NCI-H2171 treated with DMSO at 0.1 percent for 48 hours (cell line): Measurements from ENCODE around the gene HEXD.
A peak's percentile ranks its signal among the peaks of the same experiment; 100 is the strongest.
"Not testable (repeated sequence)": the region's sequence is repeated elsewhere in the genome, so short reads cannot be mapped to it uniquely, and the experiment has no call there.

Source experiments
- DNase-seq: peaks from one replicate; lab custom pipeline; 2025; lab: John Stamatoyannopoulos, UW

Gene HEXD

GRCh38 chr17:82458885-82459424, 40.8 kb downstream of the HEXD start:
- DNase-seq: no peak

GRCh38 chr17:82459936-82460335, 41.8 kb downstream of the HEXD start:
- not testable (repeated sequence) for DNase-seq

GRCh38 chr17:82461827-82462524, 43.8 kb downstream of the HEXD start:
- no peak for DNase-seq

GRCh38 chr17:82463391-82463790, 45.2 kb downstream of the HEXD start:
- no peak for DNase-seq

- DNase-seq: no peak
Measured at GRCh38 chr17:82463925-82464566, 45.9 kb downstream of the HEXD start.

- DNase-seq: no peak
Measured at GRCh38 chr17:82464567-82464929, 46.4 kb downstream of the HEXD start.

GRCh38 chr17:82465023-82465603, 47.0 kb downstream of the HEXD start:
- DNase-seq: no peak

GRCh38 chr17:82468692-82469091, 50.5 kb downstream of the HEXD start:
- DNase-seq: no peak

GRCh38 chr17:82470065-82470464, 51.9 kb downstream of the HEXD start:
- no peak for DNase-seq

GRCh38 chr17:82474223-82475010, 56.3 kb downstream of the HEXD start:
- peak; percentile 94 for DNase-seq

- no peak for DNase-seq
Measured at GRCh38 chr17:82475458-82475857, 57.3 kb downstream of the HEXD start.

- DNase-seq: no peak
Measured at GRCh38 chr17:82477934-82478333, 59.8 kb downstream of the HEXD start.

GRCh38 chr17:82479602-82480001, 61.5 kb downstream of the HEXD start:
- DNase-seq: no peak

- DNase-seq: no peak
Measured at GRCh38 chr17:82480318-82480717, 62.2 kb downstream of the HEXD start.

- no peak for DNase-seq
Measured at GRCh38 chr17:82483204-82483660, 65.1 kb downstream of the HEXD start.

- DNase-seq: no peak
Measured at GRCh38 chr17:82483836-82484235, 65.7 kb downstream of the HEXD start.

GRCh38 chr17:82486231-82487094, 68.3 kb downstream of the HEXD start:
- no peak for DNase-seq

- DNase-seq: no peak
Measured at GRCh38 chr17:82487910-82488309, 69.8 kb downstream of the HEXD start.

- DNase-seq: no peak
Measured at GRCh38 chr17:82489117-82489516, 71.0 kb downstream of the HEXD start.

GRCh38 chr17:82489851-82490511, 71.8 kb downstream of the HEXD start:
- peak; percentile 70 for DNase-seq
